Skeletal muscle tissue (tissue), 4 donors: ENCODE data around the gene BSN. TPM values are rescaled to one million over a fixed set of nuclear protein-coding genes. Genes with fewer than 3 reads are reported as not detected.
A peak's percentile ranks its signal among the peaks of the same experiment; 100 is the strongest.
"Not testable (repeated sequence)": the region's sequence is repeated elsewhere in the genome, so short reads cannot be mapped to it uniquely, and the experiment has no call there.

Experiments used
- H3K27ac ChIP-seq: one replicate; pipeline ENCODE4 v1.7.0; 2013; ENCODE audit warnings: mild to moderate bottlenecking, low read depth, low read length, inconsistent platforms
- H3K27me3 ChIP-seq, 3 donors: one replicate each; pipeline ENCODE4 v1.7.0; 2013; ENCODE audit warnings: low read length in 3 of 3; ENCODE audit not compliant: control insufficient read depth in 3 of 3, insufficient read depth in 3 of 3
- H3K36me3 ChIP-seq, 3 donors: one replicate each; pipeline ENCODE4 v1.7.0; 2013; ENCODE audit warnings: low read length in 3 of 3; ENCODE audit not compliant: control insufficient read depth in 3 of 3, insufficient read depth in 3 of 3
- H3K4me1 ChIP-seq, 3 donors: one replicate each; pipeline ENCODE4 v1.7.0; 2013; ENCODE audit warnings: low read length in 3 of 3, mild to moderate bottlenecking in 3 of 3; ENCODE audit not compliant: control insufficient read depth in 3 of 3, insufficient read depth in 3 of 3
- H3K4me3 ChIP-seq, 3 donors: one replicate each; pipeline ENCODE4 v1.7.0; 2013; ENCODE audit warnings: low read length in 3 of 3
- H3K9ac ChIP-seq, 3 donors: one replicate each; pipeline ENCODE4 v1.7.0; 2013; ENCODE audit warnings: low read length in 3 of 3, mild to moderate bottlenecking in 3 of 3, moderate library complexity in 2 of 3, low read depth in 1 of 3
- H3K9me3 ChIP-seq, 3 donors: one replicate each; pipeline ENCODE4 v1.7.0; 2013; ENCODE audit warnings: low read length in 3 of 3; ENCODE audit not compliant: control insufficient read depth in 3 of 3
- total RNA-seq: library from RNA; depleted of rRNA; stranded (reverse); fragments of >200 nt; gene quantifications from one replicate; pipeline ENCODE4 v1.2.3, GENCODE V29; 2014
- donor health status: Osteomylitis.

BSN gene
- total RNA-seq, 1 donor from 2014 or later: under 0.01 TPM

- peak overlapping the region; percentile 57 to 92 (median 85) for H3K9ac ChIP-seq
These were observed 118.9 kb downstream of the BSN start for GRCh38 chr3:49673121-49673714.

GRCh38 chr3:49673715-49674496 is 119.6 kb downstream of the BSN start, which contains the start of gene APEH:
TSS of gene APEH (plus strand) at chr3:49674351. CDS start at chr3:49674402, 51 bp downstream.
- Histone ChIP-seq H3K4me3 (peak within 1 kb of the TSS; percentile 78 to 95 (median 91)), H3K9me3 (no peaks in the 10 kb centered on the region), H3K9ac (peak within 1 kb of the TSS; percentile 77 to 92 (median 85)), H3K27me3 (peaks cover 0 to 7% (median 0%) of the 10 kb centered on the region in 3 donors), H3K4me1 (peaks cover 19 to 40% (median 20%) of the 10 kb centered on the region in 3 donors), H3K27ac (peak within 1 kb of the TSS; percentile 93), H3K36me3 (peaks cover 33 to 37% (median 35%) of the 10 kb centered on the region in 3 donors)

More at GRCh38 chr3:49673121-49673714, 118.9 kb downstream of the BSN start:
- H3K4me3 ChIP-seq: peak overlapping the region; percentile 68 to 95 (median 91)
- H3K4me1 ChIP-seq: peaks cover 19 to 40% (median 20%) of the 10 kb centered on the region in 3 donors
- no peaks in the 10 kb centered on the region for H3K9me3 ChIP-seq
- peaks cover 0 to 9% (median 2%) of the 10 kb centered on the region in 3 donors for H3K27me3 ChIP-seq
- peak overlapping the region; percentile 93 for H3K27ac ChIP-seq
- H3K36me3 ChIP-seq: peaks cover 27 to 31% (median 28%) of the 10 kb centered on the region in 3 donors

GRCh38 chr3:49674497-49674983 is 120.3 kb downstream of the BSN start:
- H3K4me3 ChIP-seq: peak overlapping the region; percentile 78 to 95 (median 91)
- peaks cover 0 to under 1% (median 0%) of the 10 kb centered on the region in 3 donors for H3K27me3 ChIP-seq
- H3K4me1 ChIP-seq: peaks cover 16 to 37% (median 18%) of the 10 kb centered on the region in 3 donors
- peaks cover 40 to 43% (median 41%) of the 10 kb centered on the region in 3 donors for H3K36me3 ChIP-seq
- peak overlapping the region; percentile 93 for H3K27ac ChIP-seq
- no peaks in the 10 kb centered on the region for H3K9me3 ChIP-seq
- H3K9ac ChIP-seq: peak overlapping the region; percentile 77 to 92 (median 85)

- Histone ChIP-seq H3K4me3 (no peak overlapping the region), H3K27ac (no peak overlapping the region), H3K27me3 (no peaks in the 10 kb centered on the region), H3K36me3 (peaks cover 53 to 57% (median 55%) of the 10 kb centered on the region in 3 donors), H3K4me1 (peaks cover 16 to 46% (median 18%) of the 10 kb centered on the region in 3 donors), H3K9ac (no peak overlapping the region), H3K9me3 (no peaks in the 10 kb centered on the region)
These were observed 121.6 kb downstream of the BSN start for GRCh38 chr3:49675912-49676311.

GRCh38 chr3:49680493-49681231 is 126.4 kb downstream of the BSN start:
- Histone ChIP-seq H3K36me3 (peaks cover 85 to 87% (median 86%) of the 10 kb centered on the region in 3 donors), H3K4me3 (no peak overlapping the region), H3K9me3 (no peaks in the 10 kb centered on the region), H3K9ac (no peak overlapping the region), H3K27me3 (no peaks in the 10 kb centered on the region), H3K4me1 (peaks cover 0 to 18% (median 0%) of the 10 kb centered on the region in 3 donors), H3K27ac (no peak overlapping the region)

- peaks cover 80 to 82% (median 81%) of the 10 kb centered on the region in 3 donors for H3K36me3 ChIP-seq
- no peak overlapping the region for H3K9ac ChIP-seq
- peaks cover 0 to 16% (median 0%) of the 10 kb centered on the region in 3 donors for H3K4me1 ChIP-seq
These were observed 126.9 kb downstream of the BSN start for GRCh38 chr3:49681232-49681522.

GRCh38 chr3:49681543-49681942 is 127.3 kb downstream of the BSN start:
- Histone ChIP-seq H3K27ac (no peak overlapping the region), H3K36me3 (peaks cover 76 to 78% (median 77%) of the 10 kb centered on the region in 3 donors), H3K4me1 (peaks cover 0 to 13% (median 3%) of the 10 kb centered on the region in 3 donors), H3K9me3 (no peaks in the 10 kb centered on the region), H3K27me3 (no peaks in the 10 kb centered on the region), H3K4me3 (no peak overlapping the region), H3K9ac (no peak overlapping the region)

More at GRCh38 chr3:49681232-49681522, 126.9 kb downstream of the BSN start:
- no peaks in the 10 kb centered on the region for H3K9me3 ChIP-seq
- no peaks in the 10 kb centered on the region for H3K27me3 ChIP-seq
- no peak overlapping the region for H3K27ac ChIP-seq
- no peak overlapping the region for H3K4me3 ChIP-seq

GRCh38 chr3:49683162-49683561 is 128.9 kb downstream of the BSN start:
- Histone ChIP-seq H3K9ac (no peak overlapping the region), H3K4me1 (peaks cover 4 to 20% (median 13%) of the 10 kb centered on the region in 3 donors), H3K36me3 (peaks cover 60 to 63% (median 61%) of the 10 kb centered on the region in 3 donors), H3K4me3 (no peak overlapping the region), H3K27ac (no peak overlapping the region), H3K9me3 (no peaks in the 10 kb centered on the region), H3K27me3 (no peaks in the 10 kb centered on the region)

GRCh38 chr3:49684453-49684852 is 130.2 kb downstream of the BSN start:
- H3K4me3 ChIP-seq, H3K27me3 ChIP-seq, H3K9ac ChIP-seq, H3K27ac ChIP-seq, H3K9me3 ChIP-seq: not testable (repeated sequence)
- Histone ChIP-seq H3K4me1 (peaks cover 10 to 30% (median 23%) of the 10 kb centered on the region in 3 donors), H3K36me3 (peaks cover 47 to 50% (median 48%) of the 10 kb centered on the region in 3 donors)
